Choroid plexus epithelial cell (primary cell): Measurements from ENCODE around the gene HSPB9.

ENCODE experiments used
- DNase-seq: peaks from one replicate; pipeline ENCODE4 v3.0.0-alpha.2; 2010; ENCODE audit warnings: low read depth
- H3K4me3 ChIP-seq: 2 replicates; pipeline ENCODE4 v1.5.1; 2011; ENCODE audit warnings: low read depth, mild to moderate bottlenecking, control low read depth, low read length, moderate library complexity
- CTCF ChIP-seq: conservative IDR thresholded peaks from 2 replicates; pipeline ENCODE4 v1.5.1; 2011; ENCODE audit warnings: low read depth, mild to moderate bottlenecking, control low read depth, inconsistent platforms, low read length, moderate library complexity

Gene HSPB9

GRCh38 chr17:42120161-42120769 lies 2.3 kb upstream of the HSPB9 start:
- H3K4me3 ChIP-seq: peak overlapping the region; percentile 66
- no peak for TF ChIP-seq CTCF
- DNase-seq: no peak

GRCh38 chr17:42120770-42121769 lies 1.5 kb upstream of the HSPB9 start, which contains the start of gene KAT2A:
KAT2A (minus strand) TSS chr17:42121367; CDS start chr17:42121304, 63 bp downstream.
- no peak for TF ChIP-seq CTCF
- peak; percentile 82 for DNase-seq
- peak within 1 kb of the TSS; percentile 66 for H3K4me3 ChIP-seq

GRCh38 chr17:42124256-42124655 lies 1.7 kb downstream of the HSPB9 start:
- no peak overlapping the region for H3K4me3 ChIP-seq
- peak; percentile 24 for TF ChIP-seq CTCF
- no peak for DNase-seq

GRCh38 chr17:42125565-42125964 lies 3.0 kb downstream of the HSPB9 start:
- DNase-seq: no peak
- no peak overlapping the region for H3K4me3 ChIP-seq
- TF ChIP-seq CTCF: no peak

- no peak overlapping the region for H3K4me3 ChIP-seq
- TF ChIP-seq CTCF: no peak
- no peak for DNase-seq
Measured at GRCh38 chr17:42126836-42127235, 4.2 kb downstream of the HSPB9 start.

- DNase-seq: no peak
- no peak overlapping the region for H3K4me3 ChIP-seq
- TF ChIP-seq CTCF: no peak
Measured at GRCh38 chr17:42127414-42127813, 4.8 kb downstream of the HSPB9 start.
